Endodermal cell (in vitro differentiated cells): ENCODE results near the gene SLAIN1. TPM values are rescaled to one million over a fixed set of nuclear protein-coding genes. Genes with fewer than 3 reads are reported as not detected.
A peak's percentile ranks its signal among the peaks of the same experiment; 100 is the strongest.

Experiments used
- DNase-seq: peaks from one replicate; pipeline ENCODE4 v3.0.0-alpha.2; 2017
- H3K27ac ChIP-seq: 2 replicates; pipeline ENCODE4 v1.5.1; 2013; ENCODE audit warnings: mild to moderate bottlenecking, low read depth, low read length, moderate library complexity
- H3K27me3 ChIP-seq: 2 replicates; pipeline ENCODE4 v1.6.1; 2013; ENCODE audit warnings: mild to moderate bottlenecking, low read length, moderate library complexity; ENCODE audit not compliant: insufficient read depth, control insufficient read depth, poor library complexity, severe bottlenecking
- H3K36me3 ChIP-seq: 2 replicates; pipeline ENCODE4 v1.7.0; 2013; ENCODE audit warnings: mild to moderate bottlenecking, low read length, moderate library complexity; ENCODE audit not compliant: control insufficient read depth, insufficient read depth
- H3K4me1 ChIP-seq: one replicate; pipeline ENCODE4 v1.7.0; 2013; ENCODE audit warnings: low read length; ENCODE audit not compliant: control insufficient read depth, insufficient read depth
- H3K4me3 ChIP-seq: 2 replicates; pipeline ENCODE4 v1.5.1; 2013; ENCODE audit warnings: mild to moderate bottlenecking, low read length, moderate library complexity
- H3K9ac ChIP-seq: 2 replicates; pipeline ENCODE4 v1.6.1; 2013; ENCODE audit warnings: mild to moderate bottlenecking, low read length, moderate library complexity; ENCODE audit not compliant: poor library complexity, severe bottlenecking; ENCODE audit errors: extremely low read depth
- H3K9me3 ChIP-seq: 2 replicates; pipeline ENCODE4 v1.6.1; 2013; ENCODE audit warnings: mild to moderate bottlenecking, low read length, moderate library complexity; ENCODE audit not compliant: control insufficient read depth
- H3K27ac Mint-ChIP-seq: 2 replicates; pipeline ENCODE4 v1.8.0; 2020; ENCODE audit warnings: mixed read lengths
- H3K27me3 Mint-ChIP-seq: 2 replicates; pipeline ENCODE4 v1.8.0; 2021; ENCODE audit warnings: mild to moderate bottlenecking, mixed read lengths; ENCODE audit not compliant: insufficient read depth
- H3K36me3 Mint-ChIP-seq: 2 replicates; pipeline ENCODE4 v1.8.0; 2020; ENCODE audit warnings: low read depth, mixed read lengths
- H3K4me1 Mint-ChIP-seq: 2 replicates; pipeline ENCODE4 v1.8.0; 2020; ENCODE audit warnings: mixed read lengths
- H3K4me3 Mint-ChIP-seq: 2 replicates; pipeline ENCODE4 v1.8.0; 2020; ENCODE audit warnings: mild to moderate bottlenecking, moderate library complexity, mixed read lengths
- H3K9me3 Mint-ChIP-seq: 2 replicates; pipeline ENCODE4 v1.8.0; 2020; ENCODE audit warnings: mild to moderate bottlenecking, mixed read lengths
- WGBS, 2 experiments: methylation state at CpG; one replicate each; pipeline versions ENCODE4 v1.1.5 to v1.1.7; 2013; ENCODE audit warnings: missing lambda C conversion rate in 2 of 2, mixed read lengths in 1 of 2; ENCODE audit not compliant: insufficient coverage in 1 of 2, insufficient read length in 1 of 2; 5-methylcytosine and 5-hydroxymethylcytosine counted together
- total RNA-seq, 2 donors: library from RNA; stranded (reverse); fragmentation: NEBNext Ultra II Directional in 1 of 2; extraction: Animal tissue kit (Norgen Biotek cat#: 25700) in 1 of 2; gene quantifications; 2 replicates in 1 of 2; 3 replicates in 1 of 2; pipeline ENCODE4 v1.2.1, GENCODE V29; 2021
- TF ChIP-seq, protein P1 (sequence below): fragments of 200-600 bp; sonication (generic); conservative IDR thresholded peaks from 2 replicates; pipeline ENCODE4 v1.5.0; 2021; ENCODE audit warnings: antibody characterized with exemption, mild to moderate bottlenecking

Gene SLAIN1
- total RNA-seq, 2 donors from 2014 or later = 24.0 to 25.7 TPM

DNA sequence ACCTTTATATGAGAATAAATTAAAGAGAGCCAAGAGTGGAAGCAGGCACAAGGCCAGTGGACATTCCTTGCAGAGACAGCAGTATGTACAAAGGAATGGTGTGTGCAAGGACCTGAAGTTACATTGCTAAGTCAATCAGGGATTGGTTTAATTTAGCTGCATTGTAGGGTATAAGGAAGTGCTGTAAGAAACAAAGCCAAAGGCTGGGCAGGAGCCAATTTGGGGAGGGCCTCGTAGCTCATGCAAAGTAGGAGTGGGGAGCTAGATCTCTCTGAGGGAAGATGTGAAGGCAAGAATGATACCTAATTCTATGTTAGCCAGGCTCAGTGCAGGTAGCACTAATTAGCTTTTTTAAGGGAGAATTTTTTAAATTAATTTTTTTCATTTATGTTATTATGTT lies 76.7 kb downstream of the SLAIN1 start:
- no peak overlapping the region for H3K9ac ChIP-seq
- H3K27ac Mint-ChIP-seq = no peak overlapping the region
- DNase-seq = no peak
- H3K4me3 Mint-ChIP-seq = no peak overlapping the region
- H3K27me3 ChIP-seq = no peaks in the 10 kb centered on the region
- no peak overlapping the region for H3K4me3 ChIP-seq
- TF ChIP-seq, protein P1, sequence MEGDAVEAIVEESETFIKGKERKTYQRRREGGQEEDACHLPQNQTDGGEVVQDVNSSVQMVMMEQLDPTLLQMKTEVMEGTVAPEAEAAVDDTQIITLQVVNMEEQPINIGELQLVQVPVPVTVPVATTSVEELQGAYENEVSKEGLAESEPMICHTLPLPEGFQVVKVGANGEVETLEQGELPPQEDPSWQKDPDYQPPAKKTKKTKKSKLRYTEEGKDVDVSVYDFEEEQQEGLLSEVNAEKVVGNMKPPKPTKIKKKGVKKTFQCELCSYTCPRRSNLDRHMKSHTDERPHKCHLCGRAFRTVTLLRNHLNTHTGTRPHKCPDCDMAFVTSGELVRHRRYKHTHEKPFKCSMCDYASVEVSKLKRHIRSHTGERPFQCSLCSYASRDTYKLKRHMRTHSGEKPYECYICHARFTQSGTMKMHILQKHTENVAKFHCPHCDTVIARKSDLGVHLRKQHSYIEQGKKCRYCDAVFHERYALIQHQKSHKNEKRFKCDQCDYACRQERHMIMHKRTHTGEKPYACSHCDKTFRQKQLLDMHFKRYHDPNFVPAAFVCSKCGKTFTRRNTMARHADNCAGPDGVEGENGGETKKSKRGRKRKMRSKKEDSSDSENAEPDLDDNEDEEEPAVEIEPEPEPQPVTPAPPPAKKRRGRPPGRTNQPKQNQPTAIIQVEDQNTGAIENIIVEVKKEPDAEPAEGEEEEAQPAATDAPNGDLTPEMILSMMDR = no peak
- peaks cover 6% of the 10 kb centered on the region for H3K9me3 Mint-ChIP-seq
- no peaks in the 10 kb centered on the region for H3K36me3 ChIP-seq
- H3K4me1 ChIP-seq = no peaks in the 10 kb centered on the region
- 95 to 100% methylated on average over 1 of the region's 1 CpG for WGBS, 2 experiments
- no peaks in the 10 kb centered on the region for H3K27me3 Mint-ChIP-seq
- peaks cover 9% of the 10 kb centered on the region for H3K9me3 ChIP-seq
- no peak overlapping the region for H3K27ac ChIP-seq
- no peaks in the 10 kb centered on the region for H3K4me1 Mint-ChIP-seq
- peaks cover 7% of the 10 kb centered on the region for H3K36me3 Mint-ChIP-seq

DNA sequence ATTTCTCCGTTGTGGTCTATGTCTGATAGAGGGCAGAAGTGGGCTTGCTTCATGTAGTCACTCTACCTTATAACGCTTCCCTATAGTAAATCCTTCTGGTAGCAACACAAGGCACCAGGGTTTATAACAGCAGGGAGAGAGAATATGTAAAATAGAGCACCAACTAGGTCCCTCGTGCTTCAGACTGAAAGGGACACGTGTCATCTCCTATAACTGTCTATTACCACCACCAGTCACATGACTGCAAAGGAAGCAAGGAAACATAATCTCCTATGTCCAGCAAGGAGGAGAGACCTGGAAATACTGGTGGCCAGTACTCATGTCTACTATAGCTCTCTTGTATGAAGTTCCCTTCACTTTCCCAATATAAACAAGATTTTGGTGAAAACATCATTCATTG lies 79.2 kb downstream of the SLAIN1 start:
- DNase-seq = no peak
- Histone ChIP-seq H3K9me3 (no peaks in the 10 kb centered on the region), H3K4me1 (no peaks in the 10 kb centered on the region), H3K27me3 (no peaks in the 10 kb centered on the region), H3K9ac (no peak overlapping the region), H3K27ac (no peak overlapping the region), H3K4me3 (no peak overlapping the region), H3K36me3 (no peaks in the 10 kb centered on the region)
- Mint-ChIP-seq H3K4me3 (no peak overlapping the region), H3K27ac (no peak overlapping the region), H3K4me1 (peaks cover 8% of the 10 kb centered on the region), H3K9me3 (no peaks in the 10 kb centered on the region), H3K36me3 (no peaks in the 10 kb centered on the region), H3K27me3 (no peaks in the 10 kb centered on the region)
- TF ChIP-seq, protein P1 = no peak
- 58 to 74% methylated on average over 2 to 4 of the region's 4 CpGs for whole genome bisulfite sequencing, 2 experiments

DNA sequence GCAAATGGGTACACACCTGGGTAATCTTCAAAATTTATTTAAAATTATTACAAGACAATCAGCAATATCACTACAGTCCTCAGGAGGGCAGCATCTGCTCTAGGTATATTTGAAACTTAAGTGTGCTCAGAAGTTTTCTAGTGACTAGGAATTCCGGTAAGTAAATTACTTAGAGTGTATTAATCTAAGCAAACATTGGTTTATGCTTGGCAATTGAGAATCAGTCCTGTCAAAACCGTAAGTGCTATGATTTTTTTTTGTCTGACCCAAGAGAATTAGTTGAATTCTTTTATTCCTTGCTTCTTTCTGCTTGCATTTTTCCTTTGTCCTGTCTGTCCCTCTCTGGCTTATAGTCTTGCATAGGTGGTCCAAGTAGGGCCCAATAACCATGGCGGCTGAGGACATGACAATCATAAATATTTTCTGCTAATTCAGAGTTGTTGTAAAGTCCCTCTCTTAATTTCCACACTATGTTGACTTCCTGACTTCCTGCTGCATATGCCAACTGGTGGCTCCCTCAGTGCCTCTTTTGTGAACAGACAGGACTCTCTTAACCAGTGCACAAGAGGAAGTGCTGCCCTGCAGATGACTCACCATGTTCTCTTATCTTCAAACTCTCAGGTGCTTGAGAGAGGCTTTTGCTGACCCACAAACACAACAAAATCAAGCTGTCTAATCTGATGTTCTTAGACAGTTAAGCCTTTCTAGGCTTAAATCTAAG lies 82.2 kb downstream of the SLAIN1 start:
- Histone ChIP-seq H3K27me3 (no peaks in the 10 kb centered on the region), H3K4me1 (no peaks in the 10 kb centered on the region), H3K36me3 (no peaks in the 10 kb centered on the region), H3K27ac (no peak overlapping the region), H3K4me3 (no peak overlapping the region), H3K9ac (no peak overlapping the region), H3K9me3 (peaks cover 5% of the 10 kb centered on the region)
- WGBS, 2 experiments = 57 to 65% methylated on average over 2 to 3 of the region's 3 CpGs
- Mint-ChIP-seq H3K27ac (no peak overlapping the region), H3K4me1 (peaks cover 10% of the 10 kb centered on the region), H3K4me3 (no peak overlapping the region), H3K27me3 (no peaks in the 10 kb centered on the region), H3K9me3 (peaks cover 5% of the 10 kb centered on the region), H3K36me3 (peaks cover 5% of the 10 kb centered on the region)
- peak; percentile 60 for DNase-seq
- TF ChIP-seq, protein P1 = peak; percentile 91
